Panc1 (cell line): Measurements from ENCODE around the gene TPP1. TPM values are rescaled to one million over a fixed set of nuclear protein-coding genes. Genes with fewer than 3 reads are reported as not detected.

Experiments
- ATAC-seq: fragments of 200-7000 bp; cut with Tn5 transposase; 2 replicates; pipeline ENCODE4 v1.9.1; 2020; ENCODE audit warnings: mild to moderate bottlenecking, moderate library complexity
- BruUV-seq: library from RNA; stranded (reverse); fragments of 400-500 nt; replicated peaks from 2 replicates; lab custom pipeline; 2021; lab: Mats Ljungman, UMichigan
- CTCF ChIA-PET: fragments of 300-600 bp; sonication (Branson Sonifier 250); formaldehyde crosslinking; loops from one replicate; lab custom pipeline; 2022; ENCODE audit warnings: antibody characterized with exemption; lab: Charles Lee
- POLR2A ChIA-PET: fragments of 300-600 bp; sonication (Branson Sonifier 250); formaldehyde crosslinking; loops from one replicate; lab custom pipeline; 2022; ENCODE audit warnings: antibody characterized with exemption; lab: Charles Lee
- DNase-seq: peaks from one replicate; pipeline ENCODE4 v3.0.0-alpha.2; 2010; ENCODE audit warnings: low read depth, low spot score
- H3K27ac ChIP-seq: 2 replicates; pipeline ENCODE4 v1.5.1; 2011; ENCODE audit warnings: mild to moderate bottlenecking, low read length, inconsistent platforms
- H3K27me3 ChIP-seq: fragments of 200-500 bp; sonication (Bioruptor generic); 2 replicates; pipeline ENCODE4 v1.6.0; 2014; ENCODE audit warnings: low read length, inconsistent platforms; ENCODE audit not compliant: control insufficient read depth, insufficient read depth
- H3K36me3 ChIP-seq: fragments of 200-500 bp; sonication (Bioruptor generic); 2 replicates; pipeline ENCODE4 v1.5.1; 2014; ENCODE audit warnings: inconsistent platforms, mild to moderate bottlenecking, low read length, moderate library complexity; ENCODE audit not compliant: control insufficient read depth, insufficient read depth
- H3K4me1 ChIP-seq: 2 replicates; pipeline ENCODE4 v1.5.1; 2011; ENCODE audit warnings: inconsistent platforms, mild to moderate bottlenecking, low read length, moderate library complexity; ENCODE audit not compliant: control insufficient read depth, insufficient read depth
- H3K4me3 ChIP-seq, 2 experiments: 2 replicates each; pipeline ENCODE4 v1.5.1; 2011 to 2012; ENCODE audit warnings: low read depth in 2 of 2, low read length in 2 of 2, mild to moderate bottlenecking in 2 of 2, inconsistent platforms in 1 of 2, moderate library complexity in 1 of 2
- H3K9me3 ChIP-seq: fragments of 200-500 bp; sonication (Bioruptor generic); 2 replicates; pipeline ENCODE4 v1.5.1; 2014; ENCODE audit warnings: low read depth, mild to moderate bottlenecking, inconsistent platforms, low read length, moderate library complexity; ENCODE audit not compliant: control insufficient read depth, insufficient read depth
- POLR2AphosphoS5 ChIP-seq: IDR thresholded peaks from 2 replicates; pipeline ENCODE4 v1.6.1; 2012; ENCODE audit warnings: mild to moderate bottlenecking, low read depth, low read length, moderate library complexity
- SIN3A ChIP-seq: IDR thresholded peaks from 2 replicates; pipeline ENCODE4 v1.6.1; 2012; ENCODE audit warnings: low read depth, mild to moderate bottlenecking, low read length, moderate library complexity, borderline replicate concordance; ENCODE audit not compliant: insufficient read depth
- TCF7L2 ChIP-seq: IDR thresholded peaks from 2 replicates; pipeline ENCODE4 v1.6.1; 2011; ENCODE audit warnings: mild to moderate bottlenecking, low read depth, low read length, inconsistent platforms
- in situ Hi-C: cut with HindIII; loops from 2 replicates; pipeline ENCODE4 v1.10.0; 2016; ENCODE audit warnings: low sequenced_read_pairs, low pct_unique_long_range_greater_than_20kb
- intact Hi-C: fragments of 100-400 bp; cut with micrococcal nuclease; formaldehyde crosslinking; loops from one replicate; pipeline ENCODE4 v1.10.0; 2022; ENCODE audit not compliant: unreplicated experiment
- total RNA-seq: library from RNA; stranded (reverse); gene quantifications from one replicate; pipeline ENCODE4 v1.2.1, GENCODE V29; 2021; ENCODE audit not compliant: unreplicated experiment
- TF ChIP-seq, protein P1 (sequence below): fragments of 450-650 bp; IDR thresholded peaks from 2 replicates; pipeline ENCODE4 v1.5.1; 2017; ENCODE audit warnings: mild to moderate bottlenecking
- TF ChIP-seq, protein P2 (sequence below), 2 experiments: IDR thresholded peaks; 2 replicates each; pipeline ENCODE4 v1.6.1; 2011 to 2012; ENCODE audit warnings: low read depth in 2 of 2, control low read depth in 1 of 2, low read length in 1 of 2, mild to moderate bottlenecking in 1 of 2, moderate library complexity in 1 of 2; ENCODE audit not compliant: insufficient read depth in 1 of 2

Gene TPP1
- total RNA-seq, 1 experiment from 2014 or later: 200 TPM

DNA sequence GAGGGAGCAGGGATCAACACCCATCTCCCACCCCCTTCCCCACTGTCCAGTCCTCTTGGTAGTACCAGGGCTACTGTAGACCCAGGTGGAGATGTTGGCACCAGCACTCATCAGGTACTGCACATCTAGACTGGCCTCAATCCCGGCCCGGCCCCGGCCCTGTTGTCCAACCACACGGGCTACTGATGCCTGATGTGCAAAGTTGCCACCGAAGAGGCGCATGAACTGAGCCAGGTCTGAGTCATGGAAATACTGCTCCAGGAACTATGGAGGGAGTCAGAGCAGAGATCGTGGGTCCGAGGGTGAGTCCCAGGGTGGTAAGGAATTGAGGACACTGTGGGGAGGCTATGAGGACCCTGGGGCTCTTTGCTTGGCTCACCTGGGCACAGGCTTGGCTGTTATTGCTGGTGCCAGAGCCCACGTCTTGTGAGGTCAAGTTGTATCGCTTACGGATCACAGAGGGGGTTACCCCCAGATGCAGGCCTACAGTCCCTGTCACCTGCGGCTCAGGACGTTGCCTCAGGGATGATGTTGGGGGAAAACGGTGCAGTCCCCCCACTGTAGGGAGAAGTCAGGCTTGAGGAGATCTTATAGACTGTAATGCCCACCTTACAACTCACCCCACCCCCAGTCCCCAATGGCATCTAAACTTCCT is 2.5 kb downstream of the TPP1 start:
- BruUV-seq: no TSS peak
- in situ Hi-C loops: no loop called here
- DNase-seq: no peak
- H3K4me1 ChIP-seq: peaks cover 20% of the 10 kb centered on the region
- no peaks in the 10 kb centered on the region for H3K27me3 ChIP-seq
- no peak for TF ChIP-seq POLR2AphosphoS5
- TF ChIP-seq, protein P1, sequence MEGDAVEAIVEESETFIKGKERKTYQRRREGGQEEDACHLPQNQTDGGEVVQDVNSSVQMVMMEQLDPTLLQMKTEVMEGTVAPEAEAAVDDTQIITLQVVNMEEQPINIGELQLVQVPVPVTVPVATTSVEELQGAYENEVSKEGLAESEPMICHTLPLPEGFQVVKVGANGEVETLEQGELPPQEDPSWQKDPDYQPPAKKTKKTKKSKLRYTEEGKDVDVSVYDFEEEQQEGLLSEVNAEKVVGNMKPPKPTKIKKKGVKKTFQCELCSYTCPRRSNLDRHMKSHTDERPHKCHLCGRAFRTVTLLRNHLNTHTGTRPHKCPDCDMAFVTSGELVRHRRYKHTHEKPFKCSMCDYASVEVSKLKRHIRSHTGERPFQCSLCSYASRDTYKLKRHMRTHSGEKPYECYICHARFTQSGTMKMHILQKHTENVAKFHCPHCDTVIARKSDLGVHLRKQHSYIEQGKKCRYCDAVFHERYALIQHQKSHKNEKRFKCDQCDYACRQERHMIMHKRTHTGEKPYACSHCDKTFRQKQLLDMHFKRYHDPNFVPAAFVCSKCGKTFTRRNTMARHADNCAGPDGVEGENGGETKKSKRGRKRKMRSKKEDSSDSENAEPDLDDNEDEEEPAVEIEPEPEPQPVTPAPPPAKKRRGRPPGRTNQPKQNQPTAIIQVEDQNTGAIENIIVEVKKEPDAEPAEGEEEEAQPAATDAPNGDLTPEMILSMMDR: no peak
- TF ChIP-seq, protein P2, sequence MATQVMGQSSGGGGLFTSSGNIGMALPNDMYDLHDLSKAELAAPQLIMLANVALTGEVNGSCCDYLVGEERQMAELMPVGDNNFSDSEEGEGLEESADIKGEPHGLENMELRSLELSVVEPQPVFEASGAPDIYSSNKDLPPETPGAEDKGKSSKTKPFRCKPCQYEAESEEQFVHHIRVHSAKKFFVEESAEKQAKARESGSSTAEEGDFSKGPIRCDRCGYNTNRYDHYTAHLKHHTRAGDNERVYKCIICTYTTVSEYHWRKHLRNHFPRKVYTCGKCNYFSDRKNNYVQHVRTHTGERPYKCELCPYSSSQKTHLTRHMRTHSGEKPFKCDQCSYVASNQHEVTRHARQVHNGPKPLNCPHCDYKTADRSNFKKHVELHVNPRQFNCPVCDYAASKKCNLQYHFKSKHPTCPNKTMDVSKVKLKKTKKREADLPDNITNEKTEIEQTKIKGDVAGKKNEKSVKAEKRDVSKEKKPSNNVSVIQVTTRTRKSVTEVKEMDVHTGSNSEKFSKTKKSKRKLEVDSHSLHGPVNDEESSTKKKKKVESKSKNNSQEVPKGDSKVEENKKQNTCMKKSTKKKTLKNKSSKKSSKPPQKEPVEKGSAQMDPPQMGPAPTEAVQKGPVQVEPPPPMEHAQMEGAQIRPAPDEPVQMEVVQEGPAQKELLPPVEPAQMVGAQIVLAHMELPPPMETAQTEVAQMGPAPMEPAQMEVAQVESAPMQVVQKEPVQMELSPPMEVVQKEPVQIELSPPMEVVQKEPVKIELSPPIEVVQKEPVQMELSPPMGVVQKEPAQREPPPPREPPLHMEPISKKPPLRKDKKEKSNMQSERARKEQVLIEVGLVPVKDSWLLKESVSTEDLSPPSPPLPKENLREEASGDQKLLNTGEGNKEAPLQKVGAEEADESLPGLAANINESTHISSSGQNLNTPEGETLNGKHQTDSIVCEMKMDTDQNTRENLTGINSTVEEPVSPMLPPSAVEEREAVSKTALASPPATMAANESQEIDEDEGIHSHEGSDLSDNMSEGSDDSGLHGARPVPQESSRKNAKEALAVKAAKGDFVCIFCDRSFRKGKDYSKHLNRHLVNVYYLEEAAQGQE (IDR thresholded peaks at IDR 0.05; ENCODE audit: insufficient read depth in 1 of 2, low read depth in 2 of 2, low read length in 1 of 2): no peak
- no peak for TF ChIP-seq SIN3A
- no peak for TF ChIP-seq TCF7L2
- ATAC-seq: no peak
- POLR2A ChIA-PET: no interaction called here
- no peak overlapping the region for H3K27ac ChIP-seq
- no peak overlapping the region for H3K4me3 ChIP-seq
- H3K9me3 ChIP-seq: no peaks in the 10 kb centered on the region
- H3K36me3 ChIP-seq: no peaks in the 10 kb centered on the region
- CTCF ChIA-PET: no interaction called here
- intact Hi-C loops: no loop called here

DNA sequence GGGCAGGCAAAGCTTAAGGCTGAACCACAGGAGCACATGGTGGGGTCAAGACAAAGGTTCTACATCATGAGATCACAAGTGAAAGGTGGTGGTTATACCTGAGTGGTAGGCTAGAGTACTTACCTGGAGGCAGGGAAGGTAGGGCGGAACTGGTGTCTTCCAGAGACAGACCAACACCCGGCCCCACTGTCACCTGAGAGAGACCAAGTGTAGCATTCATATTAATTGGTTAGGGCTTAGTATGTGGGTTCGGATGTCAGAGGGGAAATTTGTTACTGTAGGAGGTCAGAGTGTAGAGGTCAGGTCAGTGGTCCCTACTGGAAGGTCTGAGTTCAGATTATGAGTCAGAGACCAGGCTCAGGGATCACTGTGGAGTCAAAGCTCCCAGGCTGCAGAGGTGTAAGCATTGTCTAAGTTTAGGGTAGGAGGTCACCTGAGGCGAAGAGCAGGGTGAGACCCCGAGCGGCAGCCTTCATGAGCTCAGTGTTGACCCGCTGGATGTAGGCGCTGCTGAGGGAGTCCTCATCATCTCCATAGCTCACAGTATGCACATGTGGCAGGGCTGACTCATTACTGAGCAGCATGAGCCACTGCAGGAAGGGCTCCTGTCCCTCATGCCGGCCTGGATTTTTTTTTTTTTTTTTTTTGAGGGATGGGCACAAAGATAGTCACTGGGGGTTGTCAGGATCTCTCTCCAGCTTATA is 3.2 kb downstream of the TPP1 start:
- no TSS peak for BruUV-seq
- intact Hi-C loops: no loop called here
- CTCF ChIA-PET: interaction anchor here (0.6 kb wide), 1 partner anchor 309 kb away, joined by 3 read pairs; no protein-coding TSS in a partner anchor
- 0 out of 2 replicates have a peak, but pooled peaks have one; percentile 20 for TF ChIP-seq POLR2AphosphoS5
- TF ChIP-seq, protein P1: no peak
- Histone ChIP-seq H3K4me3 (no peak overlapping the region), H3K27me3 (no peaks in the 10 kb centered on the region), H3K4me1 (peaks cover 22% of the 10 kb centered on the region), H3K36me3 (0 out of 2 replicates have a peak, but pooled peaks cover 4% of the 10 kb centered on the region), H3K9me3 (no peaks in the 10 kb centered on the region), H3K27ac (no peak overlapping the region)
- no peak for DNase-seq
- in situ Hi-C loops: no loop called here
- no peak for ATAC-seq
- POLR2A ChIA-PET: no interaction called here
